Left renal pelvis (tissue), 4 donors: ENCODE measurements around the gene CWC27. TPM values are rescaled to one million over a fixed set of nuclear protein-coding genes. Genes with fewer than 3 reads are reported as not detected.
"Not testable (repeated sequence)": the region's sequence is repeated elsewhere in the genome, so short reads cannot be mapped to it uniquely, and the experiment has no call there.

Experiments
- DNase-seq, 4 donors: peaks; one replicate each; pipeline ENCODE4 v3.0.0-alpha.2; 2013; ENCODE audit warnings: low read depth in 4 of 4, low spot score in 3 of 4
- polyA plus RNA-seq, 4 donors: library from polyadenylated mRNA; unstranded; fragments of 120-200 nt; gene quantifications; one replicate each; pipeline ENCODE4 v1.2.1, GENCODE V29; 2013; ENCODE audit not compliant: insufficient read length in 4 of 4

CWC27 gene
- polyA plus RNA-seq, 4 donors = 33.1 to 46.9 (median 37.6) TPM

GRCh38 chr5:64907399-64907798 lies 138.7 kb downstream of the CWC27 start:
- not testable (repeated sequence) for DNase-seq

DNA sequence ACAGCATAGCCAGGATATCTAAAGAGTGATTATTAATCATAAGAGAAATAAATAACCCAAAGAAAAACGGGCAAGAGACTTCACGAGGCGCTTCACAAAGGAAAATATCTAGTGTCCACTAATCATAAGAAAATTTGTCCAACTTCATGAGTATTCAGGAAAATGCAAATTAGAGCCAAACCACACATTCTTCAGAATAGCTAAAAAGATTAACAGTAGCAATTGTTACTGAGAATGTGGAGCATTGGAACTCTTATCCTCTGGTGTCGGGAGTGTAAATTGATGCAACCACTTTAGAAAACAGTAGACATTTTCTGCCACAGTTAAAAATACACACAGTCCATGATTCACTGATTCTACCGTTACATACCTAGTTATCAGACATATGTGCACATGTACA lies 145.7 kb downstream of the CWC27 start:
- DNase-seq = no peak

- DNase-seq = no peak
These were observed 149.4 kb downstream of the CWC27 start for GRCh38 chr5:64918083-64918482.

DNA sequence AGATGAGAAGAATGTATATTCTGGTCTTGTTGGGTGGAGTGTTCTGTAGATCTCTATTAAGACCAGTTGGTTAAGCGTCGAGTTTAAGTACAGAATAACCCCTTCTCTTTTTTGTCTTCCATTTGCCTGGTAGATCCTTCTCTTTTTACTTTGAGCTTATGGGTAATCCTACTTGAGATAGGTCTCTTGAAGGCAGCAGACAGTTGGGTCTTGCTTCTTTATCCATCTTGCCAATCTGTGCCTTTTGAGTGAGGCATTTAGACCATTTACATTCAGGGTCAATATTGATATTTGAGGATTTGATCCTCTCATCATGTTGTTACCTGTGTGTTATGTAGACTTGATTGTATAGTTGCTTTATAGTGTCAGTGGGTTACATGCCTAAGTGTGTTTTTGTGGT lies 152.7 kb downstream of the CWC27 start:
- no peak for DNase-seq

- no peak for DNase-seq
These were observed 154.5 kb downstream of the CWC27 start for GRCh38 chr5:64923151-64923685.

- no peak for DNase-seq
These were observed 156.4 kb downstream of the CWC27 start for GRCh38 chr5:64925123-64925522.

GRCh38 chr5:64929833-64930232 lies 161.1 kb downstream of the CWC27 start:
- no peak for DNase-seq

DNA sequence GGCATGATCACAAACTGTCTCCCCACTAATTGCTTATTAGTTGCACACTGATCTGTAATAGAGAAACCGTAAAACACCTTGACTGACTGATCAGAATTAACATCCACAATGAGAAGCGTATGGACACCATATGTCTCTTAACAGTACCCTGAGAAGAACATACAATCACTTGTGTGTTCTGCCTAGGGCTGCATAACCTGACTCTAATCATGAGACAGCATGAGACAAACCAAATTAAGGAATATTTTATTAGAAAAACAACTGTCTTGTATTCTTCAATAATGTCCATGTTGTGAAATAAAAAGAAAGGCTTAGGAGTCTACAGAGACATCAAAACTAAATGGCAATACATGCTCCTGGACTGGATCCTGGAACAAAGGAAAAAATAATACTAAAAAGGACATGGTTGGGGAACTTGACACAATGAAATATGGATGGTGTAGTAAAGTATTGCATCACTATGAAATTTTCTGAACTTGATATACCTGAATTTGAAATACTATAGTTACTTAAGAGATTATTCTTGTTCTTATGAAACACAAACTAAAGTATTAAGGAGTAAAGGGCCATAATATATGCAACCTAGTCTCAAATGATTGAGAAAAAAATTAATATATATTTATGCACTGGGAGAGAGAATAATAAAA lies 162.1 kb downstream of the CWC27 start:
- DNase-seq = no peak

DNA sequence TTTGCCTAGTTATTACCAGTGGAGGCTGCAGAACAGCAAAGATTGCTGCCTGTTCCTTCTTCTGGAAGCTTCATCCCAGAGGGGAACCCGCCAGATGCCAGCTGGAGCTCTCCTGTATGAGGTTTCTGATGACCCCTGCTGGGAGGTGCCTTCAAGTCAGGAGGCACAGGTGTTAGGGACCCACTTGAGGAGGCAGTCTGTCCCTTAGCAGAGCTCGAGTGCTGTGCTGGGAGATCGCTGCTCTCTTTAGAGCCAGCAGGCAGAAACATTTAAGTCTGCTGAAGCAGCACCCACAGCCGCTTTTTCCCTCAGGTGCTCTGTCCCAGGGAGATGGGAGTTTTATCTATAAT lies 170.7 kb downstream of the CWC27 start:
- DNase-seq = not testable (repeated sequence)

DNA sequence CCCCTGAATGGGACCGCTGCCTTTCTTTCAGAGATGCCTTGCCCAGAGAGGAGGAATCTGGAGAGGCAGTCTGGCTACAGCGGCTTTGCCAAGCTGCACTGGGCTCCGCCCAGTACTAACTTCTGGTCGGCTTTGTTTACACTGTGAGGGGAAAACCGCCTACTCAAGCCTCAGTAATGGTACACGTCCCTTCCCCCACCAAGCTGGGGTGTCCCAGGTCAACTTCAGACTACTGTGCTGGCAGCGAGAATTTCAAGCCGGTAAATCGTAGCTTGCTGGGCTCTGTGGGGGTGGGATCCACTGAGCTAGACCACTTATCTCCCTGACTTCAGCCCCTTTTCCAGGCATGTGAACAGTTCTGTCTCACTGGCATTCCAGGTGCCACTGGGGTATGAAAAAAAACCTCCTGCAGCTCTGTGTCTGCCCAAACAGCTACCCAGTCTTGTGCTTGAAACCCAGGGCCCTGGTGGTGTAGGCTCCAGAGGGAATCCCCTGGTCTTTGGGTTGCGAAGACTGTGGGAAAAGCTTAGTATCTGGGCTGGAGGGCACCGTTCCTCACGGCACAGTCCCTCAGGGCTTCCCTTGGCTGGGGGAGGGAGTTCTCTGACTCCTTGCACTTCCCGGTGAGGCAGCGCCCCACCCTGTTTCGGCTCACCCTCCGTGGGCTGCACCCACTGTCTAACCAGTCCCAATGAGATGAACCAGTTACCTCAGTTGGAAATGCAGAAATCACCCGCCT lies 171.2 kb downstream of the CWC27 start:
- no peak for DNase-seq

GRCh38 chr5:64942460-64942859 lies 173.7 kb downstream of the CWC27 start:
- no peak for DNase-seq

DNA sequence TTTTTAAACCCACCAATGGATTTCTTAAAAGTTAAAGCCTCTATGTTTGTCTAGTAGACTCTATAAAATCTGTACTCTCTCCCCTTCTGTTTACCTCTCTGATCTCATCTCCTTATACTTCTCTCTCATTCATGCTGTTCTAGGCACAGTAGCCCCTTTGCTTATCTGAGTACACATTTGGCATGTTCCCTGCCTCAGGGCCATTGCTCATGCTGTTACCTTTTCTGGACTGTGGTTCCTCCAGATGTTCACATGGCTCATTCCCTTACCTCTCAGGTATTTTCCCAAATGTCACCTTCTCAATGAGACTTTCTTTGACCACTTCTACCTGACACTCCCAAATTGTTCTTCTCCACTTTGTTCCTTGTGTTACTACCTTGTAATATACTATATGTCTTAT lies 176.1 kb downstream of the CWC27 start:
- no peak for DNase-seq

GRCh38 chr5:64947031-64947430 lies 178.3 kb downstream of the CWC27 start:
- DNase-seq = peak in 1 of 4 donors; percentile 12

DNA sequence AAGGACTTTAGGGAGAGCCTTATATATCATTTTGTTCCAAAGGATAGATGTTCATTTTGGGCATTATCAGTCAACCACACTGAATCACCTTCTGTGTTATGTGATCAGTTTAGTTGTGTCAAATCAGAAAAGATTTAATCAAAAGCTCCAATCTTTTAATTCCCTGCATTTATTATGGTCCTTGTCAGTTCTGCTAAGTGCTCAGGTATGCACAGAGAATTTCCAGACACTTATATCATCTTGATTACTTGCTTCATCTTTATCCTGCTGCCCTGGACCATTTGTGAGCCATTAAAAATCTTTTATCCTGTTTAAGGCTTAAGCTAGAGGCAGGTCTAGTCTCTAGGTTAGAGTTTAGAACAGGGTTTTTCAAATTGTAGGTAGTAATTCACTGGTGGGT lies 179.1 kb downstream of the CWC27 start:
- DNase-seq = no peak

DNA sequence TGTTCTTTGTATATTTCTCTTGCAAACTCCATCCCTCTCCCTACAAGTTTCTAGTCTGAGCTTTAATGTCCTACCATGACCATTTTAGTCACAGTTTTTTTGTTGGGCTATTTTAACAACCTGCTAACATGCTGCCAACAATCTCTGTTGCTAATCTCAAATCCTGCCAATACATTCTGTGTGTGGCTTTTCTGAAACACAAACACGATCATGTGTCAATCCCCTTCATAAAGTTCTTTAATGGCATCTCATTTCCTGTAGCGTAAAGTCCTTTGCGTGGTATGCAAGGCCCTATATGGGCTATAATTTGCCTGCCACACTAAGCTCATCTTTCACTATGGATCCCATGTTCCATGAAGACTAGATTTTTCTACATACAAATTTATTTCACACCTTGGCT lies 180.6 kb downstream of the CWC27 start:
- no peak for DNase-seq

DNA sequence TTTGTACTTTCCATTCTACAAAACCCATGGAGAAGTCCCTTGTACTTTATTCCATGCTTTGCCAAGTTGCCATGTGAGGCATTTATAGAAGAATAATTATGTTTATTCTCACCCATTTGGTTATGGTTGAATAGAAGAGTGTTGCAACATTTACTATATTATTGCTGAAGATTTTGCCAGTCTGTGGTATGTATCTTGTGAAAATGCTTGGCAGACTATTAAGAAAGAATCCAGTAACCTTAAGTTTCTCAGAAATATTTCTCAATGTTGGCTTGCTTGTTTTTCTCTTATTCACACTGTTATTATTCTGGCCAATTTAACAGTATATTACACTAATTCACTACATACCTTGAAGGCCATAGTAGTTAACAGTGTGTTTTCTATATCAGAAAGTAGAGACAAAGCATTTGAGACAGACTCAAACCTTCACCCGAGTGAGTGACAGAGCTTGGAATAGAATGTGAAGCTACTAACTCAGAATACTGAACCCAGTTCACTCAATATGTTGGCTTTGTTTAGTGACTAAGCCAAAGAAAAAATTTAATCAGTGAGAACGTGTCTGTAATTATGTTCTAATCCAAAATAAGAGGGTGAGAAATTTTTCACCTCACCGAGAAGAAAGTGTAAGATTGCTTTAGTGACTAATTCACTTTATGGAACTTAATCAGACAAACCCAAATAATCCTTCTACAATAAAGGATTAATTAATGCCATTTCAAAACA lies 184.4 kb downstream of the CWC27 start:
- no peak for DNase-seq

- no peak for DNase-seq
These were observed 185.8 kb downstream of the CWC27 start for GRCh38 chr5:64954518-64954917.

GRCh38 chr5:64958757-64959391 lies 190.1 kb downstream of the CWC27 start:
- no peak for DNase-seq

DNA sequence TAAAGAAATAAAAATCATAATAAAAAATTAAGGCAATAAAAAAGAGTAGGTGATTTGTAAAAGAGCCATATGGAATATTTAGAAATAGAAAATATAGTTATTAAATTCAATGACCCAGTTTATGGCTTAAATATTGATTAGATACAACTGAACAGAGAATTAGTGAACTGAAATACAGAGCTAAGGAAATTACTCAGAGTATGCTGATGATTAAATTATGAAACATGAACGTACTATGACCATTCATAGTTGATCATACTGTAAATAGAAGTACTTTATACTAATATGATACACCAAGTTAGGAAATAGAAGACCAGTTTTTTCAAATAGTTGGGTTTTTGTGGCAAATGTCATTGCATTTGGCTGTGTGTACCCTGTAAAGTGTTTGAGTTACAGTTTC lies 194.5 kb downstream of the CWC27 start:
- no peak for DNase-seq

GRCh38 chr5:64968591-64969110 lies 199.9 kb downstream of the CWC27 start:
- DNase-seq = no peak

GRCh38 chr5:64969578-64969977 lies 200.8 kb downstream of the CWC27 start:
- no peak for DNase-seq
